Measurements from ENCODE around the gene TRIO.

TRIO gene

GRCh38 chr5:14131855-14132503, 11.2 kb upstream of the TRIO start:
- no peak for DNase-seq (ENCODE audit: low read depth in 2 of 2)
- no peak overlapping the region for H3K4me3 ChIP-seq (replicated peaks in 1 of 2; ENCODE audit: low read depth in 2 of 2, low read length in 2 of 2)
- no peak for TF ChIP-seq CTCF (IDR thresholded peaks at IDR 0.05; ENCODE audit: low read depth, low read length)

DNA sequence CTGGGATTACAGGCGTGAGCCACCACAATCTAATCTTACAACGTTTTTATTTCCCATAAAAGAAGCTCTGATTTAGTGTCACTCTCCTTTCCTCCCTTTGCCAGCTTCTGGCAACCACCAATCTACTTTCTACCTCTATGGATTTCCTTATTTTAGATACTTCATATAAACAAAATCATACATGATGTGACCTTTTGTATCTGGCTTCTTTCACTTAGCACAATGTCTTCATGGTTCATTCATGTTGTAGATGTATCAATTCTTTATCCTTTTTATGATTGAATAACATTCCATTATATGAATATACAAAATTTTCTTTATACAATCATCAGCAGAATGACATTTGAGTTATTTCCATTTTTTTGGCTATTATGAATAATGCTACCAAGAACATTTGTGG, 9.7 kb upstream of the TRIO start:
- DNase-seq (ENCODE audit: low read depth in 2 of 2): no peak
- H3K4me3 ChIP-seq (replicated peaks in 1 of 2; ENCODE audit: low read depth in 2 of 2, low read length in 2 of 2): no peak overlapping the region
- no peak for TF ChIP-seq CTCF (IDR thresholded peaks at IDR 0.05; ENCODE audit: low read depth, low read length)

DNA sequence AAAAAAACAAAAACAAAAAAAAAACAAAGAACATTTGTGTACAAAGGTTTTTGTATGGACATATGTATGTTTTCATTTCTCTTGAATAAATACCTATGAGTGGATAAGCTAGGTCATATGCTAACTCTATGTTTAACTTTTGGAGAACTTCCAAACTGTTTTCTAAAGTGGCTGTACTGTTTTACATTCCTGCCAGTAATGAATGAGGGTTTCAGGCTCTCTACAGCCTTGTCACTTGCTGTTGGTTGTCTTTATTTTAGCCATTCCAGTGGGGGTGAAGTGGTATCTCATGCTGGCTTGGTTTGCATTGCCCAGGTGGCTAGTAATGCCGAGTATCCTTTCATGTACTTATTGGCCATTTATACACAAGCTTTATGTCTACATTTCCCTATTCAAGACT, 9.1 kb upstream of the TRIO start:
- DNase-seq (ENCODE audit: low read depth in 2 of 2): no peak
- no peak overlapping the region for H3K4me3 ChIP-seq (replicated peaks in 1 of 2; ENCODE audit: low read depth in 2 of 2, low read length in 2 of 2)
- no peak for TF ChIP-seq CTCF (IDR thresholded peaks at IDR 0.05; ENCODE audit: low read depth, low read length)

DNA sequence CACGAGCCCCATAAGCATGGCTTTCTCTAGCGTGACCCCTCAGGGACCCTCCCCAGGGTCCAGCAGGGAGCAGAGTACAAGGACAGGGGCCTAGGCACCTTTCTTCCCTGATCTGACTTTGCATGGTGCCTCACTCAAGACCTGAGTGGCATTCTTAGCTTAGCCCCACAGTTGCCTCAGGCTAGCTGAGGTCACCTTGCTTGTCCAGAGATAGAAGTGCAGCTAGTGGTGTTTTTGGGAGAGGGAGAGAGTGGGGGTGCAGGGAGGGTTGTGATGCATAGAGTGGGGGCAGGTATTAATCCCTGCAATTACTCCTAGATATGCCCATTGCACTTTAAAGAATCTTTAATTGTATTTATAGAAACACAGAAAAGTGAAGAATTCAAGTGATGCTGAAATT, 8.4 kb upstream of the TRIO start:
- no peak overlapping the region for H3K4me3 ChIP-seq (replicated peaks in 1 of 2; ENCODE audit: low read depth in 2 of 2, low read length in 2 of 2)
- no peak for TF ChIP-seq CTCF (IDR thresholded peaks at IDR 0.05; ENCODE audit: low read depth, low read length)

DNA sequence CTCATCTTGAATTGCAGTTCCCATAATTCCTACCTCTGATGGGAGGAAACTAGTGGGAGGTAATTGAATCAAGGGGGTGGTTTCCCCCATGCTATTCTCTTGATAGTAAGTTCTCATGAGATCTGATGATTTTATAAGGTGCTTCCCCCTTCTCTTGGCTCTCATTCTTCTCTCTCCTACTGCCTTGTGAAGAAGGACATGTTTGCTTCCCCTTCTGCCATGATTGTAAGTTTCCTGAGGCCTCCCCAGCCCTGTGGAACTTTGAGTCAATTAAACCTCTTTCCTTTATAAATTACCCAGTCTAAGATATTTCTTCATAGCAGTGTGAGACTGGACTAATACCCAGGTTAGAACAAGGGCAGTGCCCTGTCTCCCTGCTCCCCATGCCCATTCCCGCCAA, 7.5 kb upstream of the TRIO start:
- no peak for DNase-seq (ENCODE audit: low read depth in 2 of 2)
- no peak overlapping the region for H3K4me3 ChIP-seq (replicated peaks in 1 of 2; ENCODE audit: low read depth in 2 of 2, low read length in 2 of 2)
- no peak for TF ChIP-seq CTCF (IDR thresholded peaks at IDR 0.05; ENCODE audit: low read depth, low read length)

More for the DNA sequence above, 8.4 kb upstream of the TRIO start:
- DNase-seq (ENCODE audit: low read depth in 2 of 2): no peak

DNA sequence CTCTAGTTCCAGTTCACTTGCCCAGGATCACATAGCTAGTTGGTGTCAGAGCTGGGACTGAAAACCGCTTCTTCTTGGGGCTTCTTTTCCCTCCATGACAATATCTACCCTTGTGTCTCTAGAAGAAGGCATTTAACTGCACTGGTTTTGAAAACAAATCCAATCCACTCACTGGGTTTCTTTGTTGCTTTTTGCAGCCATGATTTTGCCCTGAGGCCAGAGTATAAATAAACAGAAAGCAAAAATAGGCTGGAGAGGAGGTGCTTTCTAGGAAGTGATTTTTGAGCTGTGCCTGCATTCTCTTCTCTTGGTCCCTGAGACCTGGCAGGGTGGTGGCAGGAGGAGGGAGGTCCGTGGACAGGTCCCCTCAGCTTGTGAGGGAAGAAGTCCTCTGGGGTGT, 6.9 kb upstream of the TRIO start:
- DNase-seq (ENCODE audit: low read depth in 2 of 2): no peak

More for the DNA sequence above, 6.9 kb upstream of the TRIO start:
- no peak for TF ChIP-seq CTCF (IDR thresholded peaks at IDR 0.05; ENCODE audit: low read depth, low read length)
- no peak overlapping the region for H3K4me3 ChIP-seq (replicated peaks in 1 of 2; ENCODE audit: low read depth in 2 of 2, low read length in 2 of 2)

Data from cardiac fibroblast (primary cell).